ENCODE measurements around the gene SARS1. TPM values are rescaled to one million over a fixed set of nuclear protein-coding genes. Genes with fewer than 3 reads are reported as not detected.

SARS1 gene
- total RNA-seq, 1 donor from 2014 or later, result 113 TPM

DNA sequence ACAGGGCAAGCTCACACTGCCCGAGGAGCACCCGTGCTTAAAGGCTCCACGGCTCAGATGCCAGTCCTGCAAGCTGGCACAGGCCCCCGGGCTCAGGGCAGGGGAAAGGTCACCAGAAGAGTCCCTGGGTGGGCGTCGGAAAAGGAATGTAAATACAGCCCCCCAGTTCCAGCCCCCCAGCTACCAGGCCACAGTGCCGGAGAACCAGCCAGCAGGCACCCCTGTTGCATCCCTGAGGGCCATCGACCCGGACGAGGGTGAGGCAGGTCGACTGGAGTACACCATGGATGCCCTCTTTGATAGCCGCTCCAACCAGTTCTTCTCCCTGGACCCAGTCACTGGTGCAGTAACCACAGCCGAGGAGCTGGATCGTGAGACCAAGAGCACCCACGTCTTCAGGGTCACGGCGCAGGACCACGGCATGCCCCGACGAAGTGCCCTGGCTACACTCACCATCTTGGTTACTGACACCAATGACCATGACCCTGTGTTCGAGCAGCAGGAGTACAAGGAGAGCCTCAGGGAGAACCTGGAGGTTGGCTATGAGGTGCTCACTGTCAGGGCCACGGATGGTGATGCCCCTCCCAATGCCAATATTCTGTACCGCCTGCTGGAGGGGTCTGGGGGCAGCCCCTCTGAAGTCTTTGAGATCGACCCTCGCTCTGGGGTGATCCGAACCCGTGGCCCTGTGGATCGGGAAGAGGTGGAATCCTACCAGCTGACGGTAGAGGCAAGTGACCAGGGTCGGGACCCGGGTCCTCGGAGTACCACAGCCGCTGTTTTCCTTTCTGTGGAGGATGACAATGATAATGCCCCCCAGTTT is 36.9 kb downstream of the SARS1 start:
- DNase-seq (ENCODE audit: low spot score), result no peak

GRCh38 chr1:109251277-109252166 is 37.8 kb downstream of the SARS1 start:
- no peak for DNase-seq (ENCODE audit: low spot score)

- DNase-seq (ENCODE audit: low spot score), result no peak
Measured at GRCh38 chr1:109252167-109252892, 38.6 kb downstream of the SARS1 start.

DNA sequence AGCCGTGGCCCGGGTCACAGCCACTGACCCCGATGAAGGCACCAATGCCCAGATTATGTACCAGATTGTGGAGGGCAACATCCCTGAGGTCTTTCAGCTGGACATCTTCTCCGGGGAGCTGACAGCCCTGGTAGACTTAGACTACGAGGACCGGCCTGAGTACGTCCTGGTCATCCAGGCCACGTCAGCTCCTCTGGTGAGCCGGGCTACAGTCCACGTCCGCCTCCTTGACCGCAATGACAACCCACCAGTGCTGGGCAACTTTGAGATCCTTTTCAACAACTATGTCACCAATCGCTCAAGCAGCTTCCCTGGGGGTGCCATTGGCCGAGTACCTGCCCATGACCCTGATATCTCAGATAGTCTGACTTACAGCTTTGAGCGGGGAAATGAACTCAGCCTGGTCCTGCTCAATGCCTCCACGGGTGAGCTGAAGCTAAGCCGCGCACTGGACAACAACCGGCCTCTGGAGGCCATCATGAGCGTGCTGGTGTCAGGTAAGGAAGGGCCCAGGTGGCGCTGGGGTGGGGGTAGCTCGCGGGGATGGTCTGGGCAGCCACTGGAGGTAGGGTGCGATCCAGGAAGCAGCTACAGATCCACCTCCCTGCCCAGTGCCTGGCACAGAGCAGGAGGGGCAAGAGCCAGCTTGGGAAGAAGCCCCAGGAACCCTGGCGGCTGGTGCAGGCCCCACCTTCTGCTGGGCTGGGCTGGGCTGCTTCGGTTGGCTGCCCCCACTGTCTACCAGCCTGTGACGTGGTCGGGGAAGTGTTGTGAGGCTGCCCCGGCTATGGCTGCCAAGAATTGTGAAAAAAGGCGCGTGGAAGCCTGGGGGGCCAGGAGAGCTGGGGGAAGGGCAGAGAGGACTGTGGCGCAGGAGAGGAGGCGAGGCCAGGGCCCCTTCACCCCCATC is 39.4 kb downstream of the SARS1 start:
- DNase-seq (ENCODE audit: low spot score), result peak; percentile 44

GRCh38 chr1:109253803-109254620 is 40.3 kb downstream of the SARS1 start:
- DNase-seq (ENCODE audit: low spot score), result no peak

GRCh38 chr1:109254621-109255096 is 40.9 kb downstream of the SARS1 start:
- no peak for DNase-seq (ENCODE audit: low spot score)

DNA sequence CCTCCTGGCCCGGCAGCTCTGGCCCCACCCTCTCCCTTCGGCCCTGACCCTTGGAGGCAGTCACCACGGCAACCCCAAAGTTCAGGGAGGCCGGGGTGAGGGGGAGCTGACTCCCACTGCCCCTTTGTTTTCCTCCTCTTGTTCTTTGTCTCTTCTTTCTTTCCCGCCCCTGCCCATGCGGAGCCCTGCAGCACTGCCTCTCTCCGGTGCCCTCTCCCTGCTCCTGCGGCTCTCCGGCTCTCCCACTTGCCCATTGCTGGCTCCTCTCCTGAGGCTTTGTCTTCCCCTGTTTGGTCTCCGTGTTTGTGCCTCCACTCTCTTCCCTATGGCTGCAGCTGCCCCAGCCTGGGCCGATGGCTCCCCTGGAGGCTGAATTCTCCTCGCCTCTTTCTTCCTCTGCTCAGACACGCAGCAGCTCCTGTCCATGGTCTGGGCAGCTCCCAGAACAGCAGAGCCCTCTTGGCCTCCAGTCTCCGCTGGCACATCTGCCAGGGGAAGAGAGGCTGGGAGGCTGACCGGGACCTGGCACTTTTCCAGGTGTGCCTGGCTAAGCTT is 41.5 kb downstream of the SARS1 start:
- DNase-seq (ENCODE audit: low spot score), result no peak

GRCh38 chr1:109255678-109256077 is 42.0 kb downstream of the SARS1 start:
- no peak for DNase-seq (ENCODE audit: low spot score)

- DNase-seq (ENCODE audit: low spot score), result no peak
Measured at GRCh38 chr1:109256085-109256484, 42.4 kb downstream of the SARS1 start.

- DNase-seq (ENCODE audit: low spot score), result no peak
Measured at GRCh38 chr1:109256971-109257681, 43.4 kb downstream of the SARS1 start.

DNA sequence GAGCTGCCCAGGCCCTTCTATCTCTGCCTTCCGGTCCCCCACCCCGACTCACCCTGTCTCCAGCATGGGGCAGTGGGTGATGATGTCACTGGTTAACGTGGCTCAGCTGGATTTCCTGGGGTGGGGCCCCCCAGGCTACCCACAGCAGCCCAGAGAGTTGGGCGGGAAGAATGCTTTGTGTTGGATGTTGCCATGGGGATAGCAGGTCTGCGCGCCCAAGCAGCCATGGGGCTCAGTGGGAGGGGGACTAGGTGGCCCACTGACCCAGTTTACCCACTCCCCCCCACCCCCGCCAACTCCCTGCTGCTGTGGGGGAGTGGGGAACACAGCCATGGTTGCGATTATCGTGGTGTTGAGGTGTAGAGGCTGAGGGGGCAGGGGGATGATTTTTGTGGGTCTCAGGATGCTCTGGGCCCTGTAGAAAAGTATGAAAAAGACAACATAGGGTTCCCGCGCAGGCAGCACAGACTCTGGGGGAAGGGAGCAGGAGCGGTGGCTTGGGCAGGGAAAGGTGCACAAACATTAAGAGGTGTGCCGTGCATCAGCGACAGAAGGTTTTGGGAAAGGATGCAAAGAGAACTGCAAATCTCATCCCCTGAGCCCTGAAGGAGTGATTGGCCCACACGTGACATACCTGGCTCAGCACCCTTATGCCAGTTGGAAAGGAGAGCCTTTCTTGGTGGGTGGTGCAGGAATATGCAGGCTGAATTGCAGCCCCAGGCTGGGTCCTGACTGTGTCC is 44.1 kb downstream of the SARS1 start:
- DNase-seq (ENCODE audit: low spot score), result no peak

- DNase-seq (ENCODE audit: low spot score), result no peak
Measured at GRCh38 chr1:109258481-109259466, 45.1 kb downstream of the SARS1 start.

DNA sequence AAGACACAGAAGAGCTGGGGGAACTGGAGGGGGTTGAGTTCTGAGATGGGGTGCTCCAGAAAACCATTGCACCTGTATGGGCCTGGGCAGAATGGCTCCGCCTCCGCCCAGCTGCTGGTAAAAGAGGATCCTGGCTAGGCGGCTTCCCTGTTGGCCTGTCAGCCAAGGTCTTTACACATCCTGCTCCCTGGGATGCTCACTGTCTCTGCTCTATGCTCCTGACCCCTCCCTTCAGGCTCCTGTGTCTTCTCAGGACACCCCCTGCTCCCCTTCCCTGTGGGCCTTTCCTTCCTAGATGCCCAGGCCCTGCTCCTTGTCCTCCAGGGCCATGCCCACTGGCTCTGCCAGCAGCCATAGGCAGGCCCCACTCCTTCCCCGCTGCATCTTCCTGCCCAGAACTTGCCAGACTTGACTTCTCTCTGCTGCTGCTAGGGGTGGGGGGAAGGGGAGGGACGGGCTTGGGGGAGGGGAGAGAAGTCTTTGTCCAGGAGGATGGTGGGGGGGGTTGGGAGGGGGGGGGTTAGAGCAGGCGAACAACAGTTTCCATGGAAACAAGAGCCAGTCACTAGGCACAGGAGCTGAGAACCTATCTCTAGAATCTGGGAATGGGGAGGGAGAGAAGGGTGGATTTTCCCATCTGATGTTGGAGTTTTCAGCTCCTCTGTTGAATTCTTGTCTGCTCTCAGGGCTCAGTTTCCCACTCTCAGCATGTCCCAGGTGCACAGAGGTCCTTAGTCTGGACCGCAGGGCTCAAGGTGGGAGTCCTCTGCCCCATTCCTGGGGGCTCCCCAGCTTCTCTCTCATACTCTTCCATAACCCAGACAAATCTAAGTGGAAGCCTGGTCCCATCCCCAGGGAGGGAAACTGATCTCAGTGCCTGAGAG is 46.2 kb downstream of the SARS1 start:
- DNase-seq (ENCODE audit: low spot score), result no peak

GRCh38 chr1:109261006-109261405 is 47.3 kb downstream of the SARS1 start:
- no peak for DNase-seq (ENCODE audit: low spot score)

DNA sequence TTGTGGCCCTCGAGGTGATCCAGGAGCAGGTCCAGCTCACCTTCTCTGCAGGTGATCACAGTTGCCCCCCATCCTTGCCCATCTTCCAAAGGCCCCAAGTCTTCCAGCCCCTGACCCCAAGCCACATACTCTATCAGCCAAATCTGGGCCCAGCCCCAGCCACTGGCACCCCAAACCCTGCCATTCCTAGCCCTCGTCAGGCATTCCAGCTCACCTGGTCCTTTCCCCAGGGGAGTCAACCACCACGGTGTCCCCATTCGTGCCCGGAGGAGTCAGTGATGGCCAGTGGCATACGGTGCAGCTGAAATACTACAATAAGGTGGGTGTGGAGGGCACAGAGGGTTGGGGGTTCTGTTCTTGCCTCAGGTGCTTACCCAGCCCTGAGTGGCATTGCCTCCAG is 47.9 kb downstream of the SARS1 start:
- no peak for DNase-seq (ENCODE audit: low spot score)
